SK-N-SH (cell line): ENCODE results near the gene GLA. TPM values are rescaled to one million over a fixed set of nuclear protein-coding genes. Genes with fewer than 3 reads are reported as not detected.

Experiments
- CTCF ChIA-PET: fragments of 300-600, 350-600 bp; formaldehyde crosslinking; extraction: SDS; loops from one replicate; lab custom pipeline; 2021; lab: Yijun Ruan, JAX
- POLR2A ChIA-PET: fragments of 350-600 bp; sonication (Branson Sonifier 250); formaldehyde crosslinking; extraction: SDS; loops from one replicate; lab custom pipeline; 2020; ENCODE audit warnings: antibody characterized with exemption, inconsistent platforms; lab: Yijun Ruan, JAX
- DNase-seq: peaks from one replicate; pipeline ENCODE4 v3.0.0; 2012
- H2AFZ ChIP-seq: fragments of 200-600 bp; sonication (generic); 2 replicates; pipeline ENCODE4 v1.8.1; 2016; ENCODE audit warnings: antibody characterized with exemption, mild to moderate bottlenecking, low read depth
- H3F3A ChIP-seq: fragments of 200-600 bp; sonication (generic); replicated peaks from 2 replicates; pipeline ENCODE3; 2016; ENCODE audit warnings: antibody characterized with exemption, mild to moderate bottlenecking; ENCODE audit not compliant: insufficient read depth
- H3K27ac ChIP-seq, 2 experiments: fragments of 200-500 bp in 1 of 2; fragments of 200-600 bp in 1 of 2; sonication (Bioruptor generic) in 1 of 2; sonication (generic), shearing (Covaris generic) in 1 of 2; 2 replicates each; pipeline versions ENCODE4 v1.5.1 to v1.6.1; 2014 to 2016; ENCODE audit warnings: low read depth in 2 of 2, inconsistent platforms in 1 of 2, low read length in 1 of 2, mild to moderate bottlenecking in 1 of 2, mixed read lengths in 1 of 2
- H3K27me3 ChIP-seq: fragments of 200-600 bp; sonication (generic), shearing (Covaris generic); 2 replicates; pipeline ENCODE4 v1.6.1; 2016; ENCODE audit warnings: mixed run types; ENCODE audit not compliant: insufficient read depth
- H3K36me3 ChIP-seq, 2 experiments: fragments of 200-500 bp in 1 of 2; fragments of 200-600 bp in 1 of 2; sonication (Bioruptor generic) in 1 of 2; sonication (generic) in 1 of 2; replicated peaks in 1 of 2; 2 replicates each; pipeline versions ENCODE3 to v1.5.1; 2014 to 2016; ENCODE audit warnings: low read length in 1 of 2, mild to moderate bottlenecking in 1 of 2; ENCODE audit not compliant: insufficient read depth in 2 of 2, control insufficient read depth in 1 of 2
- H3K4me1 ChIP-seq, 2 experiments: fragments of 200-500 bp in 1 of 2; fragments of 200-600 bp in 1 of 2; sonication (Bioruptor generic) in 1 of 2; sonication (generic), shearing (Covaris generic) in 1 of 2; 2 replicates each; pipeline versions ENCODE4 v1.5.1 to v1.6.1; 2014 to 2016; ENCODE audit warnings: low read depth in 1 of 2, low read length in 1 of 2, mixed run types in 1 of 2; ENCODE audit not compliant: insufficient read depth in 2 of 2, control insufficient read depth in 1 of 2
- H3K4me2 ChIP-seq: fragments of 200-600 bp; sonication (generic), shearing (Covaris generic); 2 replicates; pipeline ENCODE4 v1.6.1; 2017; ENCODE audit warnings: mixed run types
- H3K4me3 ChIP-seq, 2 experiments: fragments of 200-500 bp in 1 of 2; fragments of 200-600 bp in 1 of 2; sonication (Bioruptor generic) in 1 of 2; sonication (generic), shearing (Covaris generic) in 1 of 2; 2 replicates each; pipeline versions ENCODE4 v1.5.1 to v1.8.1; 2014 to 2016; ENCODE audit warnings: low read depth in 2 of 2, inconsistent platforms in 1 of 2, low read length in 1 of 2, mild to moderate bottlenecking in 1 of 2, mixed read lengths in 1 of 2, moderate library complexity in 1 of 2
- H3K79me2 ChIP-seq: fragments of 200-600 bp; sonication (generic); 2 replicates; pipeline ENCODE4 v1.8.1; 2017; ENCODE audit warnings: mild to moderate bottlenecking; ENCODE audit not compliant: insufficient read depth
- H3K9ac ChIP-seq: fragments of 200-600 bp; sonication (generic); 2 replicates; pipeline ENCODE4 v1.6.1; 2017; ENCODE audit warnings: mixed run types
- H3K9me2 ChIP-seq: fragments of 200-600 bp; sonication (generic); 2 replicates; pipeline ENCODE4 v1.6.1; 2017; ENCODE audit warnings: mixed run types
- H3K9me3 ChIP-seq: fragments of 200-600 bp; sonication (generic); 2 replicates; pipeline ENCODE4 v1.6.1; 2017; ENCODE audit warnings: mixed run types, mild to moderate bottlenecking, moderate library complexity
- H4K20me1 ChIP-seq: fragments of 200-600 bp; sonication (generic); 2 replicates; pipeline ENCODE4 v1.6.1; 2017; ENCODE audit warnings: mild to moderate bottlenecking, mixed run types; ENCODE audit not compliant: insufficient read depth
- CHD2 ChIP-seq: fragments of 150-350 bp; IDR thresholded peaks from 2 replicates; pipeline ENCODE4 v1.6.1; 2018; ENCODE audit warnings: low read length; ENCODE audit not compliant: partially characterized antibody
- EP300 ChIP-seq, 2 experiments: IDR thresholded peaks; 2 replicates each; pipeline versions ENCODE4 v1.4.0 to v1.6.1; 2012; ENCODE audit warnings: borderline replicate concordance in 1 of 2, low read depth in 1 of 2, low read length in 1 of 2
- EZH2phosphoT487 ChIP-seq: fragments of 200-600 bp; sonication (generic); IDR thresholded peaks from 2 replicates; pipeline ENCODE4 v1.6.1; 2017; ENCODE audit warnings: low read depth, mixed run types, mild to moderate bottlenecking, antibody characterized with exemption, moderate library complexity, borderline replicate concordance
- FOSL2 ChIP-seq: IDR thresholded peaks from 2 replicates; pipeline ENCODE4 v1.4.0; 2012; ENCODE audit warnings: low read depth, mild to moderate bottlenecking, moderate library complexity, borderline replicate concordance
- FOXM1 ChIP-seq: IDR thresholded peaks from 2 replicates; pipeline ENCODE4 v1.4.0; 2012; ENCODE audit warnings: low read depth, mild to moderate bottlenecking
- GABPA ChIP-seq: IDR thresholded peaks from 2 replicates; pipeline ENCODE4 v1.4.0; 2012; ENCODE audit warnings: low read depth, mild to moderate bottlenecking
- GATA2 ChIP-seq: sonication (generic); formaldehyde crosslinking; IDR thresholded peaks from 2 replicates; pipeline ENCODE4 v1.5.0; 2020; ENCODE audit warnings: mild to moderate bottlenecking, missing genetic modification reagents
- MAX ChIP-seq: IDR thresholded peaks from 2 replicates; pipeline ENCODE4 v1.4.0; 2012; ENCODE audit warnings: low read depth
- MEF2A ChIP-seq: IDR thresholded peaks from 2 replicates; pipeline ENCODE4 v1.4.0; 2012; ENCODE audit warnings: low read depth, borderline replicate concordance
- MXI1 ChIP-seq: IDR thresholded peaks from 2 replicates; pipeline ENCODE4 v1.6.1; 2012; ENCODE audit warnings: mild to moderate bottlenecking, low read depth, low read length, improper control_type of control experiment
- NFIC ChIP-seq: IDR thresholded peaks from 2 replicates; pipeline ENCODE4 v1.4.0; 2012; ENCODE audit warnings: borderline replicate concordance
- POLR2AphosphoS5 ChIP-seq: IDR thresholded peaks from 2 replicates; pipeline ENCODE4 v1.6.1; 2012; ENCODE audit warnings: low read depth, low read length
- REST ChIP-seq: IDR thresholded peaks from 2 replicates; pipeline ENCODE4 v1.6.1; 2012; ENCODE audit warnings: mild to moderate bottlenecking, low read depth, low read length, moderate library complexity
- RFX5 ChIP-seq: IDR thresholded peaks from 2 replicates; pipeline ENCODE4 v1.6.1; 2012; ENCODE audit warnings: mild to moderate bottlenecking, improper control_type of control experiment, low read length
- RXRA ChIP-seq: IDR thresholded peaks from 2 replicates; pipeline ENCODE4 v1.4.0; 2012; ENCODE audit warnings: low read depth, mild to moderate bottlenecking, borderline replicate concordance
- SIN3A ChIP-seq: IDR thresholded peaks from 2 replicates; pipeline ENCODE4 v1.6.1; 2012; ENCODE audit warnings: low read depth, mild to moderate bottlenecking, low read length, moderate library complexity, borderline replicate concordance
- SMC3 ChIP-seq: IDR thresholded peaks from 2 replicates; pipeline ENCODE4 v1.6.1; 2012; ENCODE audit warnings: low read depth, low read length, improper control_type of control experiment
- TAF1 ChIP-seq: IDR thresholded peaks from 2 replicates; pipeline ENCODE4 v1.6.1; 2012; ENCODE audit warnings: low read depth, mild to moderate bottlenecking, low read length, moderate library complexity, borderline replicate concordance
- TCF12 ChIP-seq: IDR thresholded peaks from 2 replicates; pipeline ENCODE4 v1.4.0; 2012
- USF1 ChIP-seq: IDR thresholded peaks from 2 replicates; pipeline ENCODE4 v1.4.0; 2012; ENCODE audit warnings: low read depth, borderline replicate concordance
- ZBTB33 ChIP-seq: IDR thresholded peaks from 2 replicates; pipeline ENCODE4 v1.4.0; 2012; ENCODE audit warnings: low read depth, borderline replicate concordance
- WGBS: methylation state at CpG from one replicate; pipeline ENCODE4 v1.1.6; 2017; ENCODE audit warnings: low lambda C conversion rate; 5-methylcytosine and 5-hydroxymethylcytosine counted together
- polyA plus RNA-seq, 3 experiments: library from polyadenylated mRNA; depleted of rRNA; stranded (reverse); fragments of >200 nt; gene quantifications; 2 replicates each; pipeline ENCODE4 v1.2.3, GENCODE V29; 2012

Gene GLA
- polyA plus RNA-seq, 1 of the 3 experiments (the other 2 are of a cell fraction): 20.4 TPM

- Histone ChIP-seq H3K36me3 (no peaks in the 10 kb centered on the region), H3K9me2 (no peaks in the 10 kb centered on the region), H3K27me3 (peaks cover 20% of the 10 kb centered on the region), H3K9ac (no peak overlapping the region), H3K9me3 (no peaks in the 10 kb centered on the region), H3F3A (no peaks in the 10 kb centered on the region), H3K27ac (no peak overlapping the region), H3K4me3 (no peak overlapping the region), H3K79me2 (no peaks in the 10 kb centered on the region), H3K4me1 (peaks cover 0 to 2% of the 10 kb centered on the region in 2 experiments; a peak in 1 of 4 replicates), H4K20me1 (no peaks in the 10 kb centered on the region), H3K4me2 (no peak overlapping the region), H2AFZ (no peak overlapping the region)
- TF ChIP-seq POLR2AphosphoS5: no peak
- TF ChIP-seq TAF1: no peak
- TF ChIP-seq SIN3A: no peak
- TF ChIP-seq MAX: no peak
- no peak for TF ChIP-seq FOXM1
- peak; percentile 30; the same call in 1 of the 2 replicates for TF ChIP-seq GATA2 (CRISPR knock-in tag)
- TF ChIP-seq EZH2phosphoT487: no peak
- TF ChIP-seq TCF12: no peak
- no peak for TF ChIP-seq RFX5
- no peak for TF ChIP-seq RXRA
- no peak for TF ChIP-seq ZBTB33
- no peak for TF ChIP-seq CHD2
- no peak for TF ChIP-seq NFIC
- TF ChIP-seq MXI1: no peak
- TF ChIP-seq EP300 (IDR thresholded peaks at IDR 0.05; ENCODE audit: borderline replicate concordance in 1 of 2, low read depth in 1 of 2, low read length in 1 of 2): peak in 1 of 2 experiments; percentile 37; a peak in 1 of 4 replicates
- ChIA-PET POLR2A (interaction anchor here (0.7 kb wide), 1 partner anchor 27 kb away, joined by 3 read pairs; no protein-coding TSS in a partner anchor), CTCF (interaction anchor here (1.1 to 1.4 kb wide), 2 partner anchors 13 to 27 kb away, joined by 3 to 6 read pairs; partner anchors contain the start of gene RPL36A)
- no peak for DNase-seq
Observed at GRCh38 chrX:101362757-101363156, 45.0 kb downstream of the GLA start.

- no peak for DNase-seq
- Histone ChIP-seq H3K79me2 (no peaks in the 10 kb centered on the region), H3K9ac (no peak overlapping the region), H3K4me3 (no peak overlapping the region), H3K27ac (no peak overlapping the region), H3K9me2 (no peaks in the 10 kb centered on the region), H3F3A (no peaks in the 10 kb centered on the region), H3K4me2 (no peak overlapping the region), H3K9me3 (no peaks in the 10 kb centered on the region), H3K4me1 (peaks cover 0 to 2% of the 10 kb centered on the region in 2 experiments; a peak in 1 of 4 replicates), H3K27me3 (peaks cover 20% of the 10 kb centered on the region), H4K20me1 (no peaks in the 10 kb centered on the region), H3K36me3 (no peaks in the 10 kb centered on the region), H2AFZ (no peak overlapping the region)
- ChIA-PET CTCF (interaction anchor here (1.1 to 1.4 kb wide), 2 partner anchors 12 to 28 kb away, joined by 3 to 6 read pairs; partner anchors contain the start of gene RPL36A), POLR2A (no interaction called here)
- WGBS: 40% methylated on average over 3 of the region's 3 CpGs
- TF ChIP-seq POLR2AphosphoS5 (no peak), MAX (no peak), RXRA (no peak), MEF2A (no peak), REST (no peak), USF1 (no peak), EP300 (IDR thresholded peaks at IDR 0.05; ENCODE audit: borderline replicate concordance in 1 of 2, low read depth in 1 of 2, low read length in 1 of 2) (no peak), SIN3A (no peak), TAF1 (no peak), GABPA (no peak), SMC3 (no peak), FOSL2 (no peak)
Observed at GRCh38 chrX:101362116-101362515, 45.6 kb downstream of the GLA start.
